Thyroid gland (tissue), 4 donors: Measurements from ENCODE around the gene OR2C1. TPM values are rescaled to one million over a fixed set of nuclear protein-coding genes. Genes with fewer than 3 reads are reported as not detected.

ENCODE experiments used
- DNase-seq, 2 donors: peaks; one replicate each; pipeline ENCODE4 v3.0.0-alpha.2; 2019
- H3K27ac ChIP-seq, 3 donors: fragments of 200-600 bp; sonication (generic); 1 replicate in 2 of 3; 2 replicates in 1 of 3; pipeline ENCODE4 v1.5.1; 2016 to 2019; ENCODE audit warnings: mild to moderate bottlenecking in 1 of 3, moderate library complexity in 1 of 3
- H3K27me3 ChIP-seq: fragments of 200-600 bp; sonication (generic); one replicate; pipeline ENCODE4 v1.5.1; 2019
- H3K36me3 ChIP-seq, 2 donors: fragments of 200-600 bp; sonication (generic); one replicate each; pipeline ENCODE4 v1.5.1; 2016 to 2019
- H3K4me1 ChIP-seq, 2 donors: fragments of 200-600 bp; sonication (generic); one replicate each; pipeline ENCODE4 v1.5.1; 2017 to 2019
- H3K4me3 ChIP-seq, 3 donors: fragments of 200-600 bp; sonication (generic); replicated peaks in 1 of 3; 1 replicate in 2 of 3; 2 replicates in 1 of 3; pipeline ENCODE4 v1.5.1; 2016; ENCODE audit warnings: mild to moderate bottlenecking in 1 of 3
- H3K9me3 ChIP-seq: fragments of 200-600 bp; sonication (generic); one replicate; pipeline ENCODE4 v1.5.1; 2017
- POLR2A ChIP-seq, 2 donors: fragments of 450-650 bp; IDR thresholded peaks; one replicate each; pipeline ENCODE4 v1.6.1; 2017; ENCODE audit warnings: antibody characterized with exemption in 2 of 2, mild to moderate bottlenecking in 2 of 2, moderate library complexity in 1 of 2
- whole genome bisulfite sequencing, 2 donors: methylation state at CpG; one replicate each; pipeline ENCODE4 v1.1.5; 2017; 5-methylcytosine and 5-hydroxymethylcytosine counted together
- intact Hi-C: fragments of 100-400 bp; cut with DNase I; formaldehyde crosslinking; loops from one replicate; pipeline ENCODE4 v1.15.1; 2023
- total RNA-seq, 4 donors: library from RNA; depleted of rRNA; stranded (reverse); fragments of >200 nt; gene quantifications; one replicate each; pipeline ENCODE4 v1.2.3, GENCODE V29; 2016
- TF ChIP-seq, protein P1 (sequence below), 6 experiments: fragments of 200-600 bp in 3 of 6; fragments of 450-650 bp in 3 of 6; sonication (generic) in 3 of 6; IDR thresholded peaks; one replicate each; pipeline ENCODE4 v1.5.1; 2016 to 2019; ENCODE audit warnings: antibody characterized with exemption in 6 of 6, mild to moderate bottlenecking in 2 of 6, inconsistent platforms in 1 of 6, moderate library complexity in 1 of 6

OR2C1 gene
- total RNA-seq, 4 donors from 2014 or later, result 0.68 to 2.0 (median 1.1) TPM; not detected in 1

DNA sequence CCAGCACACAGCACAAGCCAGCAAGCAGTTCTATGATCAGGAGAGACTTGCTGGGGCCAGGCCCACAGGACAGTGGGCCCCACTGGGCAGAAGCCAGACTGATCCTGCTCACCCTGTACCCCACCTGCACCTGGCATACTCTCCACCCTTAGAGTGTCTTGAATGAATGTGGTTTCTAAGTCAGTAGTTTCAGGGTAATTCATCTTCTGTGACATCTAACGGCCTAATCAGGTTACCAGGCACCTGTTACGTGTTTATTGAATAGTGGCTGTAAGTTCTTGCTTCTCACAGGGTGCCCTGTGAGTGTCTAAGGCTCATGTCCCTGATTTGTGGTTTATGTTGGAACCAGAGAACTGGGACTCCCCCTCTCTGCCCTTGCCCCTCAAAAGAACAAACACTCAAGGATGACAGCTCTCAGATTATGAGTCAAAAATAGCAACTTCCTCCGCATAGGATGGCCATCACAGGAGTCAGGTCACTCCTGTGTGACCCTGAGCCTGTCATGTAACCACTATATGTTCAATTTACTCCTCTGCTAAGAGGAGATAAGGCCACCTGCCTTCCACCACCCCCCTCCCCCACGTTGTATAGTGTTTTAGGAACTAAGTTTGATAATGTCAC lies 7.0 kb upstream of the OR2C1 start:
- H3K27me3 ChIP-seq, result no peaks in the 10 kb centered on the region
- H3K4me1 ChIP-seq, result no peaks in the 10 kb centered on the region
- no peak overlapping the region for H3K27ac ChIP-seq
- TF ChIP-seq, protein P1, sequence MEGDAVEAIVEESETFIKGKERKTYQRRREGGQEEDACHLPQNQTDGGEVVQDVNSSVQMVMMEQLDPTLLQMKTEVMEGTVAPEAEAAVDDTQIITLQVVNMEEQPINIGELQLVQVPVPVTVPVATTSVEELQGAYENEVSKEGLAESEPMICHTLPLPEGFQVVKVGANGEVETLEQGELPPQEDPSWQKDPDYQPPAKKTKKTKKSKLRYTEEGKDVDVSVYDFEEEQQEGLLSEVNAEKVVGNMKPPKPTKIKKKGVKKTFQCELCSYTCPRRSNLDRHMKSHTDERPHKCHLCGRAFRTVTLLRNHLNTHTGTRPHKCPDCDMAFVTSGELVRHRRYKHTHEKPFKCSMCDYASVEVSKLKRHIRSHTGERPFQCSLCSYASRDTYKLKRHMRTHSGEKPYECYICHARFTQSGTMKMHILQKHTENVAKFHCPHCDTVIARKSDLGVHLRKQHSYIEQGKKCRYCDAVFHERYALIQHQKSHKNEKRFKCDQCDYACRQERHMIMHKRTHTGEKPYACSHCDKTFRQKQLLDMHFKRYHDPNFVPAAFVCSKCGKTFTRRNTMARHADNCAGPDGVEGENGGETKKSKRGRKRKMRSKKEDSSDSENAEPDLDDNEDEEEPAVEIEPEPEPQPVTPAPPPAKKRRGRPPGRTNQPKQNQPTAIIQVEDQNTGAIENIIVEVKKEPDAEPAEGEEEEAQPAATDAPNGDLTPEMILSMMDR (IDR thresholded peaks at IDR 0.05), result no peak
- TF ChIP-seq POLR2A (IDR thresholded peaks at IDR 0.05), result no peak
- H3K9me3 ChIP-seq, result no peaks in the 10 kb centered on the region
- no peaks in the 10 kb centered on the region for H3K36me3 ChIP-seq
- no peak overlapping the region for H3K4me3 ChIP-seq
- WGBS, 2 donors, result 60 to 67% methylated on average over 4 of the region's 4 CpGs
- no peak for DNase-seq
- intact Hi-C loops, result no loop called here

DNA sequence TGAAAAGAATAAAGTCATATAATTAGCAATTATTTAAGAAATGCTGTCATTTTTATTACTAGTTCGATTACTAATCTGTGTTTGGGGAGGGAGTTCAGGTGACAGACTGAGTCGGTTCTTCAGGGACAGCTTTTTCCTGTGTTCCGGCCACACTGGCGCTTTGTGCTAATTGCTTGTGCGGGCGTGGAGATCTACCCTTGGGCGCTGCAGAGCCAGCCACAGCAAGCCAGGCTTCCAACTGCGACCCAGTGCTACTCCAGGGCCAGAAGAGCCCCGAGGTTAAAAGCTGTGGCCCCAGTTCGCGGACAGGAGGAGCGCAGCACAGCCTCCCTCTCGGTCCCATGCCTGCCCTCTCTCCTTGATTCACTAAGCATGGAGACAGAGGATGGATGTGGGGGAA lies 6.5 kb upstream of the OR2C1 start:
- intact Hi-C loops, result no loop called here
- H3K4me1 ChIP-seq, result no peaks in the 10 kb centered on the region

DNA sequence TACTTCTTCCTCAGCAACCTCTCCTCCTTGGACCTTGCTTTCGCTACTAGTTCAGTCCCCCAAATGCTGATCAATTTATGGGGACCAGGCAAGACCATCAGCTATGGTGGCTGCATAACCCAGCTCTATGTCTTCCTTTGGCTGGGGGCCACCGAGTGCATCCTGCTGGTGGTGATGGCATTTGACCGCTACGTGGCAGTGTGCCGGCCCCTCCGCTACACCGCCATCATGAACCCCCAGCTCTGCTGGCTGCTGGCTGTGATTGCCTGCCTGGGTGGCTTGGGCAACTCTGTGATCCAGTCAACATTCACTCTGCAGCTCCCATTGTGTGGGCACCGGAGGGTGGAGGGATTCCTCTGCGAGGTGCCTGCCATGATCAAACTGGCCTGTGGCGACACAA lies 429 bp downstream of the OR2C1 start:
- Histone ChIP-seq H3K27ac (no peak overlapping the region), H3K4me3 (no peak overlapping the region), H3K27me3 (no peaks in the 10 kb centered on the region), H3K36me3 (no peaks in the 10 kb centered on the region), H3K4me1 (no peaks in the 10 kb centered on the region), H3K9me3 (no peaks in the 10 kb centered on the region)
- TF ChIP-seq, protein P1 (IDR thresholded peaks at IDR 0.05), result no peak
- TF ChIP-seq POLR2A (IDR thresholded peaks at IDR 0.05), result no peak
- 75 to 86% methylated on average over 1 to 9 of the region's 10 CpGs for WGBS, 2 donors
- intact Hi-C loops, result no loop called here
- DNase-seq, result no peak

More for the DNA sequence above, 6.5 kb upstream of the OR2C1 start:
- TF ChIP-seq, protein P1 (IDR thresholded peaks at IDR 0.05), result no peak
- TF ChIP-seq POLR2A (IDR thresholded peaks at IDR 0.05), result no peak
- Histone ChIP-seq H3K27me3 (no peaks in the 10 kb centered on the region), H3K9me3 (no peaks in the 10 kb centered on the region), H3K36me3 (no peaks in the 10 kb centered on the region), H3K4me3 (no peak overlapping the region), H3K27ac (no peak overlapping the region)
- no peak for DNase-seq
- 63 to 76% methylated on average over 13 of the region's 13 CpGs for WGBS, 2 donors

DNA sequence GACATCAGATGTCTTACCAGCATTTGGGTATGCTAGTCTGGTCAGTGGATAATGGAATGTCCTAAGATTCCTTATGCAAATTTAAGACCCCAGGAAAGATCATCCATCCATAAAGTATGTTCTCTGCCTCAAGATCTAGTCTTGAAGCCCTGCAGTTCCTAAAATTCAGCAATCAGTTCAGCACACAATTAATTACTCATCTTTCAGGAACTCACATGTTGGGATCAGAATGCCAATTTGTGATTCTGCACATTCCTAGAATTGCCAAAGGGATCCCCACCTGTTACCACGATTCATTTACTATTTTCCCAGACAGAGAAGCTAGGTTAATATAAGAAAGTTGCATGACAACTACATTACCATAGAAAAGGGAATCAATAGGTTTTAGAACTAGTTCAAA lies 3.2 kb downstream of the OR2C1 start:
- no peak for TF ChIP-seq POLR2A (IDR thresholded peaks at IDR 0.05)
- TF ChIP-seq, protein P1 (IDR thresholded peaks at IDR 0.05), result no peak
- H3K4me1 ChIP-seq, result no peaks in the 10 kb centered on the region
- intact Hi-C loops, result no loop called here
- no peak for DNase-seq
- H3K9me3 ChIP-seq, result no peaks in the 10 kb centered on the region
- no peak overlapping the region for H3K27ac ChIP-seq
- 0 to 19% methylated on average over 1 of the region's 1 CpG for WGBS, 2 donors
- no peaks in the 10 kb centered on the region for H3K27me3 ChIP-seq
- no peaks in the 10 kb centered on the region for H3K36me3 ChIP-seq
- H3K4me3 ChIP-seq, result no peak overlapping the region

DNA sequence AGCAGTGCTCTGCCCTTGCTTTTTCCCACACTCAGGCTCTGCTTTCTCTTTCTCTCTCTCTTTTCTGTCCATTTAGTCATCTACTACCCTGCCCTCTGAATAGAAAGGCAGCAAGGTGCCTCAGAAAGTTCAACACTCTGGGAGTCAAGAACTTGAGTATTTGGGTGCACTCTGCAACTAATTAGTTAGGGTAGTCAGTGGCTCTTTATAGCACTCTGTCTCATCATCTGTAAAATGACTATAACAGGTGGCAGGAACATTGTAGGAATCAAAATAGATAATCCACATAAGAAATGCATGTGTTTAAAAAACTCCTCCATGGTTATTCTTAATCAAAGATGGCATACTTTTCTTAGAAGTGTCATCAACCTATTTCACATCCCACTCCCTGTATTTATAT lies 7.2 kb downstream of the OR2C1 start:
- no peak overlapping the region for H3K4me3 ChIP-seq
- H3K9me3 ChIP-seq, result no peaks in the 10 kb centered on the region
- H3K27me3 ChIP-seq, result no peaks in the 10 kb centered on the region
- no peaks in the 10 kb centered on the region for H3K4me1 ChIP-seq
- TF ChIP-seq POLR2A (IDR thresholded peaks at IDR 0.05), result no peak
- TF ChIP-seq, protein P1 (IDR thresholded peaks at IDR 0.05), result no peak
- no peak for DNase-seq
- H3K36me3 ChIP-seq, result no peaks in the 10 kb centered on the region
- intact Hi-C loops, result no loop called here
- no peak overlapping the region for H3K27ac ChIP-seq
